Activated CD8-positive, alpha-beta T cell treated with anti-CD3 and anti-CD28 coated beads for 36 hours (primary cell): ENCODE data around the gene METAP1D. TPM values are rescaled to one million over a fixed set of nuclear protein-coding genes. Genes with fewer than 3 reads are reported as not detected.

Source experiments
- ATAC-seq: fragments of 200-7000 bp; cut with Tn5 transposase; one replicate; pipeline ENCODE4 v1.10.0; 2021; ENCODE audit warnings: mild to moderate bottlenecking, moderate library complexity
- CTCF ChIA-PET: fragments of 350-600 bp; sonication (Branson Sonifier 250); formaldehyde crosslinking; loops from one replicate; lab custom pipeline; 2021; ENCODE audit warnings: antibody characterized with exemption; lab: Charles Lee
- POLR2A ChIA-PET: fragments of 350-600 bp; sonication (Branson Sonifier 250); formaldehyde crosslinking; loops from one replicate; lab custom pipeline; 2021; ENCODE audit warnings: antibody characterized with exemption; lab: Charles Lee
- DNase-seq: peaks from one replicate; pipeline ENCODE4 v3.0.0-alpha.2; 2020
- H3K27ac Mint-ChIP-seq: one replicate; pipeline ENCODE4 v1.8.0; 2021; ENCODE audit warnings: mild to moderate bottlenecking, mixed read lengths
- H3K27me3 Mint-ChIP-seq: one replicate; pipeline ENCODE4 v1.8.0; 2021; ENCODE audit warnings: mixed read lengths
- H3K36me3 Mint-ChIP-seq: one replicate; pipeline ENCODE4 v1.8.0; 2021; ENCODE audit warnings: low read depth, mixed read lengths
- H3K4me1 Mint-ChIP-seq: one replicate; pipeline ENCODE4 v1.8.0; 2021; ENCODE audit warnings: low read depth, mixed read lengths
- H3K4me3 Mint-ChIP-seq: one replicate; pipeline ENCODE4 v1.8.0; 2021; ENCODE audit warnings: mild to moderate bottlenecking, moderate library complexity, mixed read lengths
- H3K9me3 Mint-ChIP-seq: one replicate; pipeline ENCODE4 v1.8.0; 2021; ENCODE audit warnings: mixed read lengths
- intact Hi-C: fragments of 100-400 bp; cut with micrococcal nuclease; formaldehyde crosslinking; loops from one replicate; pipeline ENCODE4 v1.10.0; 2022
- total RNA-seq, 2 experiments: library from RNA; stranded (reverse); gene quantifications; one replicate each; pipeline ENCODE4 v1.2.3, GENCODE V29; 2021
- TF ChIP-seq, protein P1 (sequence below): fragments of 200-600 bp; IDR thresholded peaks from one replicate; pipeline ENCODE4 v1.8.0; 2022; ENCODE audit warnings: antibody characterized with exemption, mild to moderate bottlenecking

The METAP1D gene
- total RNA-seq, 2 experiments from 2014 or later, result 5.4 to 8.8 TPM

DNA sequence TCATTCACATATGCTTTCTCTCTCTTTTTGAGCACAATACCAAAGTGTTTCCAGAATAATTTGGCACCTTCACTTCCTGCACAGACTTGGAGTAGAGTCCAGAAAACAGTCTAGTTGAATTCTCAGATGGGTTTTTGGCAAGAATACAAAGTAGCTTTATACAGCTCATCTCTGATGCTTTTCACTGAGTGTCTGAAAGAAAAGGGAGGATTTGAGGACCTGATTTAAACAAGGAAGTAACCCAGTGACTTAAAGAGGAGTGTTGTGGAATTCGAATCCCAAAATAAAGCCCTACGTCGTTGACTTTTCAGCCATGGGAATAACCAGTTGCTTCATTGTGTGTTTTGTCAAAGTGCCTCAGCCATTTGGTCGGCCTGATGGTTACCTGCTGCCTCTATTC, 31.8 kb downstream of the METAP1D start:
- TF ChIP-seq, protein P1, sequence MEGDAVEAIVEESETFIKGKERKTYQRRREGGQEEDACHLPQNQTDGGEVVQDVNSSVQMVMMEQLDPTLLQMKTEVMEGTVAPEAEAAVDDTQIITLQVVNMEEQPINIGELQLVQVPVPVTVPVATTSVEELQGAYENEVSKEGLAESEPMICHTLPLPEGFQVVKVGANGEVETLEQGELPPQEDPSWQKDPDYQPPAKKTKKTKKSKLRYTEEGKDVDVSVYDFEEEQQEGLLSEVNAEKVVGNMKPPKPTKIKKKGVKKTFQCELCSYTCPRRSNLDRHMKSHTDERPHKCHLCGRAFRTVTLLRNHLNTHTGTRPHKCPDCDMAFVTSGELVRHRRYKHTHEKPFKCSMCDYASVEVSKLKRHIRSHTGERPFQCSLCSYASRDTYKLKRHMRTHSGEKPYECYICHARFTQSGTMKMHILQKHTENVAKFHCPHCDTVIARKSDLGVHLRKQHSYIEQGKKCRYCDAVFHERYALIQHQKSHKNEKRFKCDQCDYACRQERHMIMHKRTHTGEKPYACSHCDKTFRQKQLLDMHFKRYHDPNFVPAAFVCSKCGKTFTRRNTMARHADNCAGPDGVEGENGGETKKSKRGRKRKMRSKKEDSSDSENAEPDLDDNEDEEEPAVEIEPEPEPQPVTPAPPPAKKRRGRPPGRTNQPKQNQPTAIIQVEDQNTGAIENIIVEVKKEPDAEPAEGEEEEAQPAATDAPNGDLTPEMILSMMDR, result no peak
- H3K27me3 Mint-ChIP-seq, result no peaks in the 10 kb centered on the region
- ChIA-PET POLR2A (no interaction called here), CTCF (no interaction called here)
- no peak overlapping the region for H3K4me3 Mint-ChIP-seq
- no peak overlapping the region for H3K27ac Mint-ChIP-seq
- DNase-seq (no peak), ATAC-seq (no peak)
- H3K36me3 Mint-ChIP-seq, result no peaks in the 10 kb centered on the region
- no peaks in the 10 kb centered on the region for H3K9me3 Mint-ChIP-seq
- intact Hi-C loops, result no loop called here
- H3K4me1 Mint-ChIP-seq, result no peaks in the 10 kb centered on the region

DNA sequence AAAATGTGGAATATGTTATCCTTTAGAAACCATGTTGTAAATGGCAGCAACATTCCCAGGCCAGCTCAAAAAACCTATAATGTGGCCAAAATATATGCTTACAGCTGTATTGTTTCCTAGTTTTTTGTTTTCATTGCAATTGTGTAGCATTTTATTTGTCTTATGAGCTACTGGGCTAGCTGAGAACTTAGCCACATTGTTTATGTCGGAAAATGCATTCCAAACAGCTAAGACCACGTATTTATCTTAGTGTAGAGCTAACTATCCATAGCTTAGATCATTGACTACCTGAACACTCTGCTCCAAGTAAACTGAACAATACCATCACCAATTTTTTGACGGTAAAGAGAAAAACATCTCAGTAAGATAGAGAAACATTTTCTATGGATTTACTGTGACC, 38.4 kb downstream of the METAP1D start:
- TF ChIP-seq, protein P1, result no peak
- intact Hi-C loops, result no loop called here
- Mint-ChIP-seq H3K27ac (no peak overlapping the region), H3K36me3 (no peaks in the 10 kb centered on the region), H3K9me3 (no peaks in the 10 kb centered on the region), H3K4me1 (no peaks in the 10 kb centered on the region), H3K4me3 (no peak overlapping the region), H3K27me3 (no peaks in the 10 kb centered on the region)
- ChIA-PET POLR2A (no interaction called here), CTCF (interaction anchor here (1.0 to 1.3 kb wide), 4 partner anchors 10 to 75 kb away, joined by 3 to 4 read pairs (median 3); no protein-coding TSS in a partner anchor)
- ATAC-seq (no peak), DNase-seq (no peak)

DNA sequence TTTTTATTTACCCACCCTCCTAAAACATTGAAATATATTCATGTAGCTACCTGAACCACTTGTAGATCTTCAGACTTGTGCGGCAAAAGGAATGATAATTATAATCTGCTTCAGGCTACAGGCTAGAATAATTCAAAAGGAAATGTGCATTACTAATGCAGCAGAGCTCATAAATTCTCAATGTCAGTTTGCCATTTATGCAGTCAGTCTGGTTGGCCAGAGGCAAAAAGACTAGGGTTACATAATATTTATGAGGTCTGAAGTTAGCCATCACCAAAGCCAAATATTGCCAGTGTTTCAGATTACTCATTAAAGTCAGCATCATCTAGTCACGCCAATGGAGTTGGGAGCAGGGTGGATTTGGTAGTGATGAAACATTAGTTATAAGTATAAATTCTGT, 38.9 kb downstream of the METAP1D start:
- no peak for DNase-seq
- CTCF ChIA-PET, result interaction anchor here (1.2 to 1.3 kb wide), 2 partner anchors 10 to 75 kb away, joined by 3 to 4 read pairs; no protein-coding TSS in a partner anchor

DNA sequence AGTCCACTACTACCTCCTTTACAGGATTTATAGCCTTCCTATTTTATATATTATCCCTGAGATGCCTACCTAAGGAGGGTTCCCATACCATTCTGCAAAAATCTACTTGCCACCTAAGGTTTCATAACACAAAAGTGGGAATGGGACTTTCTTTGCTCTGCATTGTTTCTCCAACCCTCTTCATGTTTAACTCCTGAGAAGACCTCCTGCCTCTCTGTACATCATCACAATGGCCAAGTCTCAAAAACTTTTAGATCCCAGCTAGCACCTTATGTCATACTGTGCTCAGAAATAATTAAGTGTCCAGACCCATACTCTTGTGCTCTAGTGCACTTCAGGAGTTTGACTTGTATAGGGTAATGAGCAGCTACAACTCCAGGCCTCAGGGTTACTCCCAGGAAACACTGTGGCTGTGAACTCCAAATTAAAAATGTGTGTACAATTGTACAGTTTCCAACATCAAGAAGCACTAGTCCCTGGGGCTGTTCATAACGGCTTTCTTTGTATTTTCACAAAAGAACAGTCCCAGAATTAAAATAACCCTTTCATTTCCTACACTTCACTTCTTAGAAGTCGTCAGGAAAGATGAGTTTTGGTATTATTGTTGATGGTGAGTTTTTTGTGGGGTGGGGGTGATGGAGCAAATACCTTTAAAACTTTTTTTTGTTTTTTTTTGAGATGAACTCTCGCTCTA, 39.4 kb downstream of the METAP1D start:
- Mint-ChIP-seq H3K9me3 (no peaks in the 10 kb centered on the region), H3K36me3 (no peaks in the 10 kb centered on the region), H3K27ac (no peak overlapping the region), H3K27me3 (no peaks in the 10 kb centered on the region), H3K4me1 (no peaks in the 10 kb centered on the region), H3K4me3 (no peak overlapping the region)
- ChIA-PET CTCF (no interaction called here), POLR2A (no interaction called here)
- no peak for DNase-seq
- intact Hi-C loops, result no loop called here
- no peak for ATAC-seq
- TF ChIP-seq, protein P1, result no peak

More for the DNA sequence above, 38.9 kb downstream of the METAP1D start:
- POLR2A ChIA-PET, result no interaction called here
- H3K9me3 Mint-ChIP-seq, result no peaks in the 10 kb centered on the region
- no peaks in the 10 kb centered on the region for H3K27me3 Mint-ChIP-seq
- H3K4me3 Mint-ChIP-seq, result no peak overlapping the region
- TF ChIP-seq, protein P1, result no peak
- no peak for ATAC-seq
- intact Hi-C loops, result no loop called here
- H3K36me3 Mint-ChIP-seq, result no peaks in the 10 kb centered on the region
- no peaks in the 10 kb centered on the region for H3K4me1 Mint-ChIP-seq
- H3K27ac Mint-ChIP-seq, result no peak overlapping the region

DNA sequence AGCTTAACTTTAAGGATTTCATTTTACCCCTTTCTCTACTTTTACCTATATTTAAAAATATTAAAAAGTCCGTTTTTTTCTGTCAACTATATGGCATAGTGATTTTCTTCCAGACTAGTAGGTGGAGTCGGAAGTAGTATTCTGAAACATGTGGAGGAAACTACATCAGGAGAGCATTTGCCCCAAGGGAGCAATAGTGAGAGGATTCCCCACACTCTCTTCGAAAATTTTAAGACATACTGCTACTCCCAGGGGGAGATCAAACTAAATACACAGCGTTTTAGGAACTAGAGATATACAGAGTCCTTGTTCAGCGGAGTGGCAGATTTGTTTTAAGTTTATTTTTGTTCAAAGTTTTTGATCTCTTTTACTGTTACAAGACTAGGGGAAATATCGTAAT, 40.6 kb downstream of the METAP1D start:
- DNase-seq, result no peak
- TF ChIP-seq, protein P1, result no peak
- H3K9me3 Mint-ChIP-seq, result no peaks in the 10 kb centered on the region
- POLR2A ChIA-PET, result interaction anchor here (0.6 kb wide), 1 partner anchor 549 kb away, joined by 3 read pairs; no protein-coding TSS in a partner anchor
- ATAC-seq, result no peak
- H3K36me3 Mint-ChIP-seq, result no peaks in the 10 kb centered on the region
- no peak overlapping the region for H3K4me3 Mint-ChIP-seq
- H3K4me1 Mint-ChIP-seq, result no peaks in the 10 kb centered on the region
- CTCF ChIA-PET, result no interaction called here
- no peak overlapping the region for H3K27ac Mint-ChIP-seq
- H3K27me3 Mint-ChIP-seq, result no peaks in the 10 kb centered on the region
- intact Hi-C loops, result no loop called here
